Panc1 (cell line): Measurements from ENCODE around the gene CCDC9B.

Experiments
- CTCF ChIP-seq: fragments of 450-650 bp; IDR thresholded peaks from 2 replicates; pipeline ENCODE4 v1.5.1; 2017; ENCODE audit warnings: mild to moderate bottlenecking
- POLR2AphosphoS5 ChIP-seq: IDR thresholded peaks from 2 replicates; pipeline ENCODE4 v1.6.1; 2012; ENCODE audit warnings: mild to moderate bottlenecking, low read depth, low read length, moderate library complexity
- TCF7L2 ChIP-seq: IDR thresholded peaks from 2 replicates; pipeline ENCODE4 v1.6.1; 2011; ENCODE audit warnings: mild to moderate bottlenecking, low read depth, low read length, inconsistent platforms

- TF ChIP-seq CTCF (no peak), POLR2AphosphoS5 (no peak), TCF7L2 (no peak)
Measured at GRCh38 chr15:40342416-40343320, 1.9 kb upstream of the CCDC9B start.
